Endometrium (tissue), 2 donors: Measurements from ENCODE around the gene DIS3L2.
"Not testable (repeated sequence)": the region's sequence is repeated elsewhere in the genome, so short reads cannot be mapped to it uniquely, and the experiment has no call there.

Experiments
- FAIRE-seq: peaks from 2 replicates; lab custom pipeline; 2012; peaks lifted over from hg19 to GRCh38; lab: Jason Lieb, UNC
- donor health status: control.
- donor health status: control.

Gene DIS3L2

DNA sequence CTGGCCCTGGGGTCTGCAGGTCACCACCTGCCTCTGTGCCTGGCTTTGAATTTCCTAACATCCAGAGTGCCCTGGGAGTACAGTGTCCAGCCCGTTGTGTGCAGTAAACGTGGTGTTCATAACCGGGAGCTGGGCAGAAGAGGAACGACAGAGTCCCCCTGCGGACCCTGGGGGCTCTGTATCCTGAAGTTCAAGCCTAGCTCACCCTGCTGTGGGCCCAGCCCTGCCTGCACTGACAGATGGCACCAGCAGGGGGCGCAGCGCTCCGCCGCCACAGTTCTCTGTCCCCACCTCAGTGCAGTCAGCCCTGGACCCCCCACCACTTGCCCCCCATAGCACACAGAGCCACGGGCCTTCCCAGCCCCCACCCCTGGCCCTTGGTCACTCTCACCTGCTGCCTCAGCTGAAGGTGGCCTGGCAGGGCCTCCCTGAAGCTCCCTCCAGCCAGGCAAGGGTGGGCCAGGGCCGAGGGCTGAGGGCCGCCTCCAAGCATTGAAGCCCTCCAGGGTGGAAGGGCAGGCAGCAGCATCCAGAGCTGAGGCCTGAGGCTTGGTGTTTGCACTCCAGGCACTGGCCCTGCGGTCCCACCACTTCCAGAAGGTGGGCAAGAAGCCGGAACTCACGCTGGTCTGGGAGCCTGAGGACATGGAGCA lies 373.8 kb downstream of the DIS3L2 start:
- FAIRE-seq = not testable (repeated sequence)

DNA sequence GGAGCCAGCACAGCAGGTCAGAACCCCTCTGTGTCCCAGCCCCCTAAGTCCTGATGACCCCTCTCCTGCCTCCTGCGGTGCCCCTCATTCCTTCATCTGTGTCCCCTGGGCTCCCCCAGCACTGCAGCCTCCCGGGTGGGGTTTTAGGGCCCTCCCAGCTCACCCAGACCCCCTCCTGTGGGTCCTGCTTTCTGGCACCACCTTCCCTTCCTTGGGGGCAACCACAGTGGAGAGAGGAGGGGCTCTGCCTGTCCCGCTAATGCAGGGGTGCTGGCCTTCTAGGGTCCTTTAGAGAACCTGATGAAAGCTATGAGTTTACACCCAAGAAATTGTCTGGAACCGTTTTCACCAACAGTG lies 374.3 kb downstream of the DIS3L2 start:
- FAIRE-seq = no peak

DNA sequence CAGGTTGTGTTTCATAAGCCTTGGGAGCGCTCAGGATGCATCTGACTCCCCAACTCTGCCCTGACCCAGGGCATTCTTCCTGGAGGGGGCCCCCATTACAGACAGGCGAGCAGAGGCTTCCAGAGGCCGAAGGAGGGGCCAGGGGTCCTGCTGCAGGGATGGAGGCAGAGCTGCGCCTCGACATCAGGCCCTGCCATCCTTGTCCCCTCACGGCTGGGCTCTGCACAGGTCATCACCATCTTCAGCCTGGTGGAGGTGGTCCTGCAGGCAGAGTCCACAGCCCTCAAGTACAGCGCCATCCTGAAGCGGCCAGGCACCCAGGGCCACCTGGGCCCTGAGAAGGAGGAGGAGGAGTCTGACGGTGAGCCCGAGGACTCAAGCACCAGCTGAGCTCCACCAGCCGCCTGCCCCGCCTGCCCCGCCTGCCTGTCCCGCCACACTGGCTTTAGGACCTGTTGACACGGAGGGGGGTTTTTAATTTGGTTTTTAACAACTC lies 374.8 kb downstream of the DIS3L2 start:
- no peak for FAIRE-seq

DNA sequence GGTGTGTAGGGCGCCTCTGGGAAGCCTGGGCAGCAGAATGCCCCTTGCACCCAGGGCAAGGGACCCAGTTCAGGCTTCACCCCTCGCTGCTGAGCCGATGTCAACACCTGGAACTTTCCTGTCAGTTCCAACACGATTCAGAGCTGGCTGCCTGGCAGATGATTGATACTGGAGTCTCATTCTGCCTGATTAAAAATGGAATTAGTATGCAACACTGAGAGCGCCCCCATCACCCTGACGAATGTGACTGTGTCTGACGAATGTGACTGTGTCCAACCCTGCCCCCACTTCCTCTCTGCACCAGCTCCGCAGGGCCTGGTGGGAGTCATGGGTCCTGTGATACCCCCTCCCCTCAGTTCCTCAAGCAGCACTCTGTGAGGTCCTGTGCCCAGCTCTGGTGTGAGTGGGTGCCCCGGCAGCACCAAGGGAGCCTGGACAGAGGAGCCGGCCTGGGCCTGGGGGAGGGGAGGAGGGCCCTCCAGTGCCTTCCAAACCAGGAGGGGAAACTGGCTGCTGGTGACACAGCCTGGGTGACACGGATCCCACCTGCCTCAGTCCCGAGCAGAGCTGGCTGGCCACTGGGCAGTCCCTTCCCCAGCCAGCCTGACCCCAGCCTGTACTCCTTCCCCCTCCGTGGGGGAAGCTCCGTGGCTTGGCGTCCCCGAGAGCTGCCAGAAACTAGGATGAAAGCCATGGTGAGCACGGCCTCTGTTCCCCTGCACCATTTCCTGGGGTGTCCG lies 375.6 kb downstream of the DIS3L2 start:
- FAIRE-seq = no peak

DNA sequence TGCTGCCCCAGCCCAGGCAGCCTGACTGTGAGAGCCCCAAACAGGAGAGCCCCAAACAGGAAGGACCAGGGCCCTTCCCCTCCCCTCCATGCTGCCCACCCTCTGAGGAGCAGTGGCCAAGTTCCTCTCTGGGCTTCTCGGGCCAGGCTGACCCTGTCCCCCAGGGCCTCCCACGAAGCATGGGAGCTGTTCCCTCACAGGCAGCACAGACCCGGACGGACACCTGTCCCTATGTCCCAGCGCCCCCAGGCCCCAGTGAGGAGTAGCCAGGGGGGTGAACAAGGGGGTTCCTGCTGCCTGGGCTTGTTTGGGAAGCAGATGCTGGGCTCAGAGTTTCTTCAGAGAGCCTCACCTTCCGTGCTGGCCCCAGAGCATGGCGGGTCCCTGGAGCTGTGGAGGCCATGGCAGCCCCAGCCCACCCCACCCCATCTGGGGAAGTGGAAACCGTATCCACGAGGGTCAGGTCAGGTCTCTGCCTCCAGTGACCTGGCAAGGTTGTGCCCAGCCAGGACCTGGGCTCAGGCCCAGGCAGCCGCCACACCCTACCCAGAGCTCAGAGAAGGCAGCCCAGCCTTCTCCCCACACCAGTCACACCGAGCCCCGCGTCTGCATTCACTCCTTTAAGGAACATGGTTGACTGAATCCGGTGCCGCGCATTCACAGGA lies 376.7 kb downstream of the DIS3L2 start:
- not testable (repeated sequence) for FAIRE-seq

DNA sequence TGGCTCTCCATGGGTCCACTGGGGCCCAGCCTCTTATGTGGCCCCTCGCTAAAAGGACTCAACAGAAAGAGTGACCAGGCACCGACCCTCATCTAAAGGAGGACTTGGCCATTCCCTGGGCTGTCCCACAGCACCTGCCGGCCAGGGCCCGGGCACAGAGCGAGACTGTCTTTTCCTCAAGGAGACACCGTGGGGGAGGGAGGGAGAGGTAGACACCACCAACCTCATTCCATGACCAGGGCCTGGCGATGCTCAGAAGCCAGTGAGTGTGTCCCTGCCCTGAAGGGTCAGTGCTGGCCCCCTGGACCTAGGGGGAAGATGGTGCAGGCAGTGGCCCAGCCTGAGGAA lies 377.2 kb downstream of the DIS3L2 start:
- no peak for FAIRE-seq

DNA sequence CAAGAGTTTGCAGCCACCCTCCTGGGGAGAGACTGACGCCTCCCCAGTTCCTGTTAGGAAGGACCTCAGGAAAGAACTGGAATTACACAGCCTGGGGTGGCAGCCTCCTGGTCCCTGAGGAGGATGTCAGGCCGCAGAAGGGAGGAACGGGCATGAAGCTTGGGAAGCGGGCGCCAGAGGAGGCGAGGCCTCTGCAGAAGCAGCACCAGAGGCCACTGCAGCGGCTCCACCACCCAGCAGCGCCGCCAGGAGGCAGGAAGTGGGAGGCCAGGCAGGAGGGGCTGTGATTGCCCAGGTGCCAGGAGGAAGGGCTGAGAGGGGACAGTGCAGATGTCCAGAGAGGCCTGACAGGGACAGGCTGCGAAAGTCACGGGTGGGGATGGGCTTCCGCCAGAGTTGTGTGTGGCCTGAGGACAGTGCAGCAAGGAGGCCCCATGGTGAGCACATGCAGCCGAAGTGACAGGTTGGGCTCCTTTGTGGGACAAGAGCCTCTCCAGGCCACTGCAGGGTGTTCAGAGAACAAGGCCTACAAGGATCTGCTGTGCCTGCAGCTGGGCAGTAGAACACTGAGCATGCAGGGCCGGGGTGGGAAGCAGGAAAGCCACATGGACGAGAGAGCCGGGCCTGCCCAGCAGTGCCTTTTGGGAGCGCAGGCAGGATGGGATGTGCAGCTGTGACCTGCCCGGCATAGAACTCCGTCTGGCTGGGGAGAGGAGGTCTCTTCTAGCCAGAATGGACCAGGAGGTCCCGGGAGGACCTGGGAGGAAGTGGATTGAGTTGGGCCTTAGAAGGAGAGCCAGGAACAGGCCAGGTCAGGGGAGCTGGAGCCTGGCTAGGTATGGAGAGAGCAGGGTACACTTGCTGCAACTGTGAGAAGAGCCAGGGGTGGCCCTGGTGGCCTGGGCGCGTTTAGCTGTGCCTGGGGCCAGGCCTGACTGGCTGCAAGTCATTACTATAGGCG lies 377.9 kb downstream of the DIS3L2 start:
- no peak for FAIRE-seq

DNA sequence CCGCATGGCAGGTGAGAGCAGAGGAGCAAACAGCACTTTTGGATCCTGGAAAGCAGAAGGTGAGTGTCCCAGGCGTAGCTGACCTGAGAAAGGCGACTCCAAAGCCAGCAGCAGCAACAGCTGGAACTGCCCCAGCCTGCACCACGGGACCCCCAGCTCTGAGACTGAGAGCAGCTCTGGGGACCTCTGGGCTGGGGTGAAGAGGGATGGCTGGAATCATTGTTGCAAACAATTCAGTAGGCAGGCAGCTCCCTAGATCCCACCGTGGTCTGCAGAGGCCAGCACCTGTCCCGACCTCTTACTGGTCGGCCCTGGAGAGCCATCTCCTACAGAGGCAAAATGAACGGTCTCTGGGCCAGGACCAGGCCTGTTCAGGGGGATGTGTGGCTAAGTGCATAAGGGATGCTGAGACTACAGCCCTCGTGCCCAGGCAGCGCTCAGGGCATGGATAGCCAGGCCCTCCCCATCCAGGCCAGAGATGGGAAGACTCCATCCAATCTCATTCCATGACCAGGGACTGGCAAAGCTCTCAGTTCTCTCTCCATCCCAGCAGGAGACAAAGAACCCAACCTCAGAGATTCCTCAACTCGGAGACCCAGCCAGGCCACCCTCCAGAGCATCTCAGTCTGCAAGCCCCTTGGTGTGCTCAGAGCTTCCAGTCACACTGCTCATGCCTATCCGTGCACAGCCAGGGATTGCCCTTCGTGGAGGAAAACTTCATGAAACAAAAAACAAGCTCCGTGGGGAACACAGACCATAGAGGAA lies 378.8 kb downstream of the DIS3L2 start:
- no peak for FAIRE-seq

DNA sequence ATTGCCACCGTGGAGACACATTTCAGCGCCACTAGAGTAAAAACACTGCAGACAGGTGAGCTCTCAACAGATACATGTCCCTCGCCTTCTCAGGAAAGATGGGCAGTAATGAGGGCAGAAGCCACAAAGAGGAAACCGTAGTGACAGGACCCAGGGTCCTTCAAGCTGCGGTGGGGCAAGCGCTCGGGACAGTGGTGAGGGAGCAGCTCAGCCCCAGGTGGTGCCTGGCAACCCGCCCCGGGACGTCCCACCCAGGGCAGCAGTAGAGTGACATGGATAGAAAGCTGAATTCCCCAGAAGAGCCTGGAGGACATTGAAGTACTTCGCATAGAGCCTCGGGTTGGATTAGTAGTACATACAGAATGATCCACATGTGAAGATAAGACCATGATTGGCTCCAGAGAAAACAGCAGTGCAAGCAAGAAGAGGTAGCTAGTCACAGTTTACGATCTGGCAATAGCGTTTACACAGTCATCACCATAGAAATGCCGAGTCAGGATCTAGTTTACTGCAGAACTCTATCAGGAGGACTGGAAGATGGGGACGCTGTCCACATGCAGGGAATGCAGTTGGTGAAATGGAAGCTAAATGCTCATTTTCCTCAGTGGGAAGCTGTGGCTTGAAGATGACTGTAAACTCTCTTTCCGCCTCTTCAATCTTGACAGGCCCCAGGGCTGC lies 379.7 kb downstream of the DIS3L2 start:
- FAIRE-seq = no peak

DNA sequence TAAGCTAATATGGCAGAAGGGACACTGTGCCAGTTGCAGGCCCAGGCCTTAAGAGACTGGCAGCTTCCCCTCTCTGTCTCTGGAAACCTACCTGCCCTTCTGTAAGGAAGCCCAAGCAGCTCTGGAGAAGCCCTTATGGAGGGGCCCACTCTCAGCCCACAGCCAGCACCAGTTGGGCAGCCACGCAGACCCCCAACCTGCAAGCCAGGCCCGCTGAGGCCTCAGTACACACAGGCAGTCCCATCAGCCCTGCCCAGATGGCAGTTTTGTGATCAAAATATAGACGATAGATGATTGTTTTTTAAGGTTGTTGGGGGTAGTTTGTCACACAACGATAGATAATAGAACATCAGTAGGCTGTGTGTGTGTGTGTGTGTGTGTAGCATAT lies 380.2 kb downstream of the DIS3L2 start:
- FAIRE-seq = no peak

DNA sequence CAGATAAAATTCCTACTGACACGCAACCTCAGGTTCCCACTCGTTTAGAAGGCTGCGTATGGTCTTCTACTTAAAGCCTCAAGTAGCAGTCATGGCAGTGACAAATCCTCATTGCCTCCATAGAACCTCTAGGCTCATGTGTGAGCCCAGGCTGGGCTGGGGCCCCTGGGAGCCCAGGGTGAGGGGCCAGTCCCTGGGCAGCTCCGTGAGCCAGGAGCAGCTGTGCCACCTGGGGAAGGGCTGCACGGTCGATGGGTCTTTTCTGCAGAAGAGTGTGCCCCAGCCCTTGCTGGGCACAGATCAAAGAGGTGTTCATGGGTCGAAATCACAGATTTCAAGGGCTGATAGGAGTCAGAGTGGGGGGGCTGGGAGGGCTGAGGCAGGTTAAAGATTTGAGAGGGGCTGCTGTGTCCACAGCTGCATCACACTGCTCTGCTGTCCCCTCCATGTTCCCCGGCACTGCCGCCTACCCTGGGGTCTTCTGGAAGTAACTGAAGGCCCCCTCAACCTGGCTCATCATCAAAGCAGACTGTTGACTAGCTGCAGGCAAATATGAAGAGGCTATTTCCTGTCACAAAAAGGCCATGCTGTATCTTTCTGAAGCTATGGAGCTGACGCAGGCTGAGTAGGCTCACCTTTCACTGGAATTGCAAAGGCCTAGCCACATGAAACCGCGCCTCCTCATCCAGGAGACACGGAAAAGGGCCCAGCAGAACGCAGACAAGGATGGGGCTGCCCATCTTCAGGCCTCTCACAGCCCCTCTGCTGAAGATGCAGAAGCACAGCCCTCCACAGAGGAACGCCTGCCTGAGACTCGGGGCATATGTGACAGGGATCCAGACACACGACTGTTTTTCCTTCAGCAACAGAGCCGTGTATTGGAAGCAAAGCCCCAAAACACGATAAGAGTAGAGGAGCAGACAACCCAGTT lies 381.4 kb downstream of the DIS3L2 start:
- FAIRE-seq = no peak

DNA sequence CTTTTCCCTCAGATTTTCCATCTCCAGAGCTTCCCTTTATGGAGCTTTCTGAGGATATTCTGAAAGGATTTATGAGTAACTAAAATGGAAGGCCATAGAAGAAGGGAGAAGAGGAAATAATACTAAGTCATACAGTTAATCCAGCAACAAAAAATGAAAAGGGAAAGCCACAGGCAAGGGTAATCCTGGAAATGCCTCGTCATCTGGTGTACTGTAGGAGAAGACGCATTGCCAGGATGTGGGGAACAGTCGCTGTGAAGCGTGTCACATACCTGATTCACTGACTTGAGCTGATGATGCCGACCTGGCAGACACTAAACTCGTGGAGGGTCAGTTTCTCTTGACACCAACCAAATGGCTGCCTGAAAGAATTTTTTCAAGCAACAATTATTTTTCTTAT lies 382.3 kb downstream of the DIS3L2 start:
- no peak for FAIRE-seq

DNA sequence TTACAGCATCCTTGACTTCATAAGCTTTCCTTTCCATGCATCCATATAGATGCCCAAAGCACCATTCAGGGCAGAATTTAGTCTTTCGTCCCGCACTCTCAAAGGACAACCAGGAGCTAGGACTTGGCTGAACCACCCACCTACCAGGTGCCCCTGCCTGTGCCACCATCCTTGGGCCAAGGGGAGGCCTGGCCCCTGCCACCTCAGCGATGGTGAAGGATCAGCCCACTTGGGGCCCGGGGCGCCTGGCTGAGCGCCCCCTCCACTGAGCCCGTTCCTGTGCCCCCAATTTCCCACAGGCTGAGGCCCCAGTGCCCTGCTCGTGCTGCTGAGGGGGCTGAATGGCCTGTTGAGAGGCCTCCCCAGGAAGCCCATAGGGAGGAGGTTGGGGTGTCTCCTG lies 383.7 kb downstream of the DIS3L2 start:
- FAIRE-seq = no peak

DNA sequence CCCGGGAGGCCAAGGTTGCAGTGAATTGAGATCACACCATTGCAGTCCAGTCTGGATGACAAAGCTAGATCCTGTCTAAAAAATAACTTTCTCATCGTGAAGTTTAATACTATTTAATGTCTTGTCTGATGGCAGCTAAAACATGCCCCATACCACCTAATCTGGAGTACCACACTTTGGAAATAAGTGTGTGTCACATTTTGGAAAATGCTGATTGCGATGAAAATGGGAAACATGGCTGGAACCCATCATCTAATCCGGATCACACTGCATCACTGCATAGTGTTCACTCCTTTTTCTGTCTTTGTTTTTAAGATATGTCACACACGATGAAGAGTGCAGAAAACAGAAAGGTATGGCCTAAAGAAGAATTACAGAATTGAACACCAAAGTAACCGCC lies 385.9 kb downstream of the DIS3L2 start:
- no peak for FAIRE-seq

DNA sequence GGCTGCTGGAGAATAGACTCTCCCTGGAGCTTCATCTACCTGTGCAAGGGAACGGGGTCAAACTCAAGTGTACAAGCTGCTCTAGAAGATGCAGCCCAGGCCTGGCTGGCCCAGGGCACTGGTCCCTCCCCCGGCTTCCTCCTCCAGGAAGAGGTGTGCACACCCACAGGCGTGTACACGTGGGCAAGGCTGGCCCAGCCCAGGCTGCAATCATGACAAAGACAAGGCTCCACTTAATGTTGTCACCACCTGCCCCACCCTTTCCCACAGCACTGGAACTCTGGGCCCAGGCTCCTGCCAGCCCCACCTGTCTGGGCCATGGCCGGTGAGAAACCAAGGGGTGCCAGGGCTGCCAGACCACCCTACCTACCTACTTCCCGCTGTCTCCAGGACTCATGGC lies 387.4 kb downstream of the DIS3L2 start:
- FAIRE-seq = no peak

DNA sequence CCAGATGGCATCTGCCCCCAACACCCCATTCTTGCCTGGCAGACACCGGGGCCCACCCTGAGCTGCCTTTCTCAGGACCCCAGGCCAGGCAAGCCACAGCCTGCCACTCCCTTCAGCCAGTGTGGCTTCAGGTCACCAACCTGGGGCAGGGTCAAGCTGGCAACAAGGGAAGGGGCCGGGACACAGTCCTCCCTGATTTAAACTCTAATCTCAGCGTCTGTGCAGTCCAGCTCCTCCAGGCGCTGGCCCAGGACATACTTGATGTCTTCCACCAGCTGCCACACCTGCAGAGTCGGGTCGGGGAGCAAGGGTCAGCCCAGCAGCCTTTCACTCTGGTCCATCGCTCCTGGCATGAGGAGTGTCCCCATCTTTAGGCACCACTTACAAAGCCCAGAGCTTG lies 388.0 kb downstream of the DIS3L2 start:
- FAIRE-seq = no peak

DNA sequence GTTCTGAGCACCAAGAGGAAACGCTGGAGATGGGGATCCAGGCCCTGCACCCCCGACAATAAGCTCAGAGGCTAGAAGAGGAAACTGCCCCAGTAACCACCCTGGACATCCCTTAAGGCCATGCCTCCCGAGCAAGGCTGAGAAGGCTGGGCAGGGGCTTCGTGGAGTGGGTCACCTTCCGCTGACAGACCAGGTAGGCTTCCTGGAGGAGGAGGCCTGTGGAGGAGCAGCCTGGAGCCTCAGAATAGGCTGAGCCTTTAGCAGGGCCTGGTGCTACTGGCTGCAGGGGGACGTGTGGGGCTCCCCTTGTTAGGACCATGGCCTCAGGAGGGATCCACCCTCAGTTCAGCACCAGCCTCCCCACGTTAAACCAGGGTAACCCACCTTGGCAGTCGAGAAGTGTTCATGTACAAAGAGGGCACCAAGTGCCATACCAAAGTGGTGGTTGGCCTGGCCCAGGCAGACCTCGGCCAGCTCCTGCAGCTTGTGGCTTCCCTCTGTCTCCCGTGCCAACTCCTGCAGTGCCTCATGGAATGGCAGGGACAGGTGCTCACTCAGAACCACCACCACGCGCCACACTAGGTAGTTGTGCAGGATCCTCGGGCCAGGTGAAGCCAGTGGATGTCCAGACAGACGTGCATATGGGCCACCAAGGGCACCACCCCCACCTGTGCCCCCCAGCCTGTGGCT lies 388.6 kb downstream of the DIS3L2 start:
- FAIRE-seq = no peak

DNA sequence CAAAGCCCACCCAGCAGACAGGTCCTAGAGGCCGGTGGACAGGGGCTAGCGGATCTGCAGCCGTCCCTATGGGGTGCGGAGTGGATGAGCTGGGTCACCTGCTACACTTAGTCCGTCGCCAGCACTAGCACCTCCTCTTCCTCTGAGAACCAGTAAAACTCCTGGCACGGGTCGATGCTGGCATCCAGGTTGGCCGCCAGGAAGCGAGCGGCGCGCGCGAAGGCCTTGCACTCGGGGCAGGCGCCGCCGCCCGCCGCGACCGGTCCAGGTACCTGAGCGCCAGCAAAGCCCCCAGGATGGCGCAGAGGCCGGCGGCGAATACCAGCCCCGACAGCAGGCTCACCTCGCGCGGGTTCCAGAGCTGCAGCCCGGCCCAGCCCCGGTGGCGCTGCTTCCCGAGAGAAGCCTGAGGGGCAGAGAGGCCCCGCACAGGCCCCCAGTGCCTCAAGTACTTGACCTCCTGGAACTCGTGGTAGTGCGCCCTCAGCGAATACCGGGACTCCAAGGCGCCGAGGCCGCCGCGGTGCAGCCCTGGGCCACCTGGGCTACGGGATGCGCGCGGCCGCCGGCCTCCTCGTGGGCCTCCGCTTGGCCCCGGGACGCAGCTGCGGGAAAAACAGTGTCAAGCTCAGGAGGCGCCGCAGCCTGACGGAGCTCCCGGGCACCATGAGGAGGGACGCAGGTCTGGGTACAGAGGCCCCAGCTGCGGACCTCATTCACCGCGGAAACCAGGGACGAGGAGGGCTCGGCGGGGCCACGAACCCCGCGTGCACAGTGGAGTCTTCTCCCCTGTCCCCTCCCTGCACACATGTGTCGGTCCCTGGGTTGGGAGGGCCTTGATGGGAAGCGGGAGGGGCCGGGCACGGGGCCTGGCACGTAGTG lies 389.5 kb downstream of the DIS3L2 start:
- FAIRE-seq = no peak
